PC-9 (cell line): ENCODE data around the gene C3orf70. TPM values are rescaled to one million over a fixed set of nuclear protein-coding genes. Genes with fewer than 3 reads are reported as not detected.

Experiments used
- BruUV-seq: library from RNA; stranded (reverse); fragments of 400-500 nt; replicated peaks from 2 replicates; lab custom pipeline; 2021; lab: Mats Ljungman, UMichigan
- CTCF ChIA-PET: fragments of 300-600 bp; sonication (Branson Sonifier 250); formaldehyde crosslinking; loops from one replicate; lab custom pipeline; 2022; ENCODE audit warnings: antibody characterized with exemption; lab: Charles Lee
- POLR2A ChIA-PET: fragments of 300-600 bp; sonication (Branson Sonifier 250); formaldehyde crosslinking; loops from one replicate; lab custom pipeline; 2022; ENCODE audit warnings: antibody characterized with exemption; ENCODE audit not compliant: unreplicated experiment; lab: Charles Lee
- DNase-seq, 2 experiments: peaks; one replicate each; pipeline versions ENCODE4 v3.0.0 to v3.0.0-alpha.2; 2015 to 2022; ENCODE audit warnings: mixed read lengths in 1 of 2
- H2AFZ ChIP-seq: fragments of 200-600 bp; sonication (generic); 2 replicates; pipeline ENCODE4 v1.8.1; 2017; ENCODE audit warnings: antibody characterized with exemption
- H3F3A ChIP-seq: fragments of 200-600 bp; sonication (generic); 2 replicates; pipeline ENCODE4 v1.8.1; 2017; ENCODE audit warnings: antibody characterized with exemption, mild to moderate bottlenecking, low read depth; ENCODE audit not compliant: insufficient read depth
- H3K27ac ChIP-seq: fragments of 200-600 bp; sonication (generic); 2 replicates; pipeline ENCODE4 v1.6.1; 2016; ENCODE audit warnings: mixed run types
- H3K27me3 ChIP-seq: fragments of 200-600 bp; sonication (generic); 2 replicates; pipeline ENCODE4 v1.6.1; 2016; ENCODE audit warnings: low read depth, mixed run types; ENCODE audit not compliant: insufficient read depth
- H3K36me3 ChIP-seq: fragments of 200-600 bp; sonication (generic); 2 replicates; pipeline ENCODE4 v1.6.1; 2016; ENCODE audit warnings: low read depth, mixed run types
- H3K4me1 ChIP-seq: fragments of 200-600 bp; sonication (generic); replicated peaks from 2 replicates; pipeline ENCODE4 v1.6.1; 2016; ENCODE audit warnings: mixed run types; ENCODE audit not compliant: insufficient read depth
- H3K4me2 ChIP-seq: fragments of 200-600 bp; sonication (generic); 2 replicates; pipeline ENCODE4 v1.6.1; 2017; ENCODE audit warnings: mixed run types
- H3K4me3 ChIP-seq: fragments of 200-600 bp; sonication (generic); 2 replicates; pipeline ENCODE4 v1.6.1; 2016; ENCODE audit warnings: mixed run types
- H3K79me2 ChIP-seq: fragments of 200-600 bp; sonication (generic); 2 replicates; pipeline ENCODE4 v1.6.1; 2017; ENCODE audit warnings: low read depth, mixed run types
- H3K9me2 ChIP-seq: fragments of 200-600 bp; sonication (generic); 2 replicates; pipeline ENCODE4 v1.8.1; 2017; ENCODE audit warnings: mild to moderate bottlenecking; ENCODE audit not compliant: insufficient read depth
- H3K9me3 ChIP-seq: fragments of 200-600 bp; sonication (generic); 2 replicates; pipeline ENCODE4 v1.8.1; 2016; ENCODE audit warnings: low read depth; ENCODE audit not compliant: insufficient read depth
- H4K20me1 ChIP-seq: fragments of 200-600 bp; sonication (generic); 2 replicates; pipeline ENCODE4 v1.8.1; 2017; ENCODE audit not compliant: insufficient read depth
- CTCF ChIP-seq: fragments of 200-600 bp; sonication (generic); conservative IDR thresholded peaks from 2 replicates; pipeline ENCODE4 v1.6.1; 2017; ENCODE audit warnings: mixed run types, antibody characterized with exemption, mild to moderate bottlenecking, moderate library complexity
- EZH2 ChIP-seq: fragments of 200-600 bp; sonication (generic); IDR thresholded peaks from 2 replicates; pipeline ENCODE4 v1.8.0; 2017; ENCODE audit warnings: antibody characterized with exemption, low read depth
- intact Hi-C: fragments of 100-400 bp; cut with micrococcal nuclease; formaldehyde crosslinking; loops from one replicate; pipeline ENCODE4 v1.10.0; 2022; ENCODE audit not compliant: unreplicated experiment
- total RNA-seq: library from RNA; stranded (reverse); gene quantifications from 2 replicates; pipeline ENCODE4 v1.2.3, GENCODE V29; 2021

The C3orf70 gene
- total RNA-seq, 1 experiment from 2014 or later = not detected

- Histone ChIP-seq H3K9me2 (no peaks in the 10 kb centered on the region), H3K9me3 (no peaks in the 10 kb centered on the region), H2AFZ (no peak overlapping the region), H3K4me1 (no peaks in the 10 kb centered on the region), H3K27ac (no peak overlapping the region), H3K36me3 (no peaks in the 10 kb centered on the region), H3K4me3 (no peak overlapping the region), H4K20me1 (no peaks in the 10 kb centered on the region), H3K4me2 (no peak overlapping the region), H3F3A (no peaks in the 10 kb centered on the region), H3K79me2 (no peaks in the 10 kb centered on the region), H3K27me3 (peaks cover 73% of the 10 kb centered on the region)
- no peak for TF ChIP-seq EZH2
- ChIA-PET POLR2A (no interaction called here), CTCF (interaction anchor here (0.6 kb wide), 1 partner anchor 228 kb away, joined by 3 read pairs; no protein-coding TSS in a partner anchor)
- DNase-seq = no peak
- BruUV-seq = no TSS peak
- intact Hi-C loops = no loop called here
Observed at GRCh38 chr3:185151964-185152409, 873 bp downstream of the C3orf70 start.

- no peaks in the 10 kb centered on the region for H3K4me1 ChIP-seq
- CTCF ChIA-PET = interaction anchor here (0.6 kb wide), 1 partner anchor 227 kb away, joined by 3 read pairs; no protein-coding TSS in a partner anchor
- no peak overlapping the region for H3K4me2 ChIP-seq
- no peaks in the 10 kb centered on the region for H3K79me2 ChIP-seq
- peaks cover 74% of the 10 kb centered on the region for H3K27me3 ChIP-seq
- H4K20me1 ChIP-seq = no peaks in the 10 kb centered on the region
- no peaks in the 10 kb centered on the region for H3K9me2 ChIP-seq
- intact Hi-C loops = no loop called here
- no peak for TF ChIP-seq EZH2
- no peak for TF ChIP-seq CTCF
- H3K27ac ChIP-seq = no peak overlapping the region
- no peaks in the 10 kb centered on the region for H3F3A ChIP-seq
- no peak overlapping the region for H3K4me3 ChIP-seq
- POLR2A ChIA-PET = interaction anchor here (0.7 kb wide), 1 partner anchor 267 kb away, joined by 3 read pairs; no protein-coding TSS in a partner anchor
- no TSS peak for BruUV-seq
- DNase-seq = no peak
- H2AFZ ChIP-seq = 0 out of 2 replicates have a peak overlapping the region, but pooled peaks have one; percentile 9
- H3K9me3 ChIP-seq = no peaks in the 10 kb centered on the region
- no peaks in the 10 kb centered on the region for H3K36me3 ChIP-seq
Observed at GRCh38 chr3:185151101-185151963, 1.5 kb downstream of the C3orf70 start.

- no peak overlapping the region for H2AFZ ChIP-seq
- H3K36me3 ChIP-seq = no peaks in the 10 kb centered on the region
- peaks cover 72% of the 10 kb centered on the region for H3K27me3 ChIP-seq
- H3K4me3 ChIP-seq = no peak overlapping the region
- no peak overlapping the region for H3K4me2 ChIP-seq
- ChIA-PET POLR2A (interaction anchor here (0.7 kb wide), 1 partner anchor 266 kb away, joined by 3 read pairs; no protein-coding TSS in a partner anchor), CTCF (interaction anchor here (0.7 kb wide), 1 partner anchor 41 kb away, joined by 4 read pairs; no protein-coding TSS in a partner anchor)
- intact Hi-C loops = no loop called here
- no peaks in the 10 kb centered on the region for H3K9me2 ChIP-seq
- H3K79me2 ChIP-seq = no peaks in the 10 kb centered on the region
- H4K20me1 ChIP-seq = no peaks in the 10 kb centered on the region
- no peak for TF ChIP-seq EZH2
- no peak for TF ChIP-seq CTCF
- no peaks in the 10 kb centered on the region for H3K4me1 ChIP-seq
- BruUV-seq = no TSS peak
- no peak for DNase-seq
- no peaks in the 10 kb centered on the region for H3K9me3 ChIP-seq
- H3F3A ChIP-seq = no peaks in the 10 kb centered on the region
- no peak overlapping the region for H3K27ac ChIP-seq
Observed at GRCh38 chr3:185150561-185150960, 2.3 kb downstream of the C3orf70 start.
